EH (cell line): Measurements from ENCODE around the gene GASK1A.
"Not testable (repeated sequence)": the region's sequence is repeated elsewhere in the genome, so short reads cannot be mapped to it uniquely, and the experiment has no call there.

Experiments used
- DNase-seq: peaks from one replicate; pipeline ENCODE4 v3.0.0-alpha.2; 2015; ENCODE audit warnings: low read depth

The GASK1A gene

DNA sequence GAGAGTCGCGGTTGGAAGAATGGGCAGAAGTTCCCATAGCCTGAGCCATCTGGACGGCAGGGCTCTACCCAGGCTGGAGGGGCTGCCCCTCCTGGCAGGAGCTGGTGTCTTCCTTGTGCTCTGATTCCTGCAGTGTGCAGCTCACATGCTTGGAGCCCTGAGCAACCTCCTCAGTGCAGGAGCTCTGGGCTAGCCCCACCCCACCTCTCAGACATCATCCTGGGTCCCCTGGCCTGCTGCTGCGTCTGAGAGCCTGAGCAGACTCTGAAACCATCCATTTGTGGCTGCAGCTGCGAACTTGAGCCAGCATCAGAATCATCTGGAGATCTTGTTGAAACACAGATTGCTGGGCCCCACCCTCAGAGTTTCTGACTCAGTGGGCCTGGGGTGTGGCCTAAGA is 84.0 kb downstream of the GASK1A start:
- no peak for DNase-seq

DNA sequence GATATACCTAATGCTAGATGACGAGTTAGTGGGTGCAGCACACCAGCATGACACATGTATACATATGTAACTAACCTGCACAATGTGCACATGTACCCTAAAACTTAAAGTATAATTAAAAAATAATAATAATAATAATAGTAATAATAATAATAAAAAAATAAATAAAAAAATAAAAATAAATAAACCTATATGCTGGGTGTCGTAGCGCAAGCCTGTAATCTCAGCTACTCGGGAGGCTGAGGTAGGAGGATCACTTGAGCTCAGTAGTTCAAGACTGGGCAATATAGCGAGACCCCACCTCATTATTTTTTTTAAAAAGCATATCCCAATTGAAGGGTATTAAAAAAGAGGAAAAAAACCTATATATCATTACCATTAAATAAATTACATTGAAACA is 91.6 kb downstream of the GASK1A start:
- not testable (repeated sequence) for DNase-seq

DNA sequence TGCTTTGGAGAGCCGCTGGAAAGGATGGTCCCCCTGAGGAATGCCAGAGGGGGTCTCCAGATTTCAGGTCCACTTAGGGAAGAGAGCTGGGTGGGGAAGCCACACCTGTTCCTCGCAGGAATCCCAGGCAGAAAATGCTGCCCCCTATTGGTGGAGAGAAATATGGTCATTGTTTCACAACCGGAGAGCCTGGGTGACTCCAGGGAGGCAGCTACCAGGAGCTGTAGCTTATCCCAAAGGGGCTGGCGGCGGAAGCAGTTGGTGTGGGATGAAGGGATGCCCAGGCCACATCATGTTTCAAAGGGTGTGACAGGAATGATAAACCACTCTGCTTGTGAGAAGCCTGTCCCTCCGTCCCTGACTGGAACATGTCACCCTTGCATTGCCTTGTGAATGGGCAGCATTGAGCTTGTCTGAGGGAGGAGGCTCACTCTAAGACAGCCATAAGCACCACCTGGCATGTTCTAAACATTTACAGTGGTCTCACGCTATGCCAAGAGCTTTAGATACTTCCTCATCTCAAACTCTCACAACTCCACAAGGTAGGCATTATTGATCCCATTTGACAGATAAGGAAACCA is 92.3 kb downstream of the GASK1A start:
- no peak for DNase-seq

DNA sequence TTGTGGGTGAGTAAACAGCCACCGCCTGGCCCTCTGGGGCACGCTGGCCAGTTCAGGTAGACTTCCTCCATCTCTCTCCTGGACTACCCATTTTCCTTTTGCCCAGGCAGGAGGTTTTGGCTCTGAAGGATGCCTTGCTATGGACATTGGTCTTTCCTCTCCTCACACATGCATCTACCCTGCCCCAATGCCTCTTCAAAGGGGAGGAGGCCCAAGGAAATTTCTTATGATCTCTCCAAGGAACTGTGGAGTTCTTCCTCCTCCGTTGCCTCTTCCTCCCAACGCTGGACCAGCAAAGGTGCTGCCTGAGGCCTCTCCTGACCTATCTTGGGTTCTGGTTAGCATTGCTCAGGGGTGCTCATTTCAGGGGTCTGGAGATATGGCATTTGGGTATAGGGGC is 93.2 kb downstream of the GASK1A start:
- DNase-seq: no peak

DNA sequence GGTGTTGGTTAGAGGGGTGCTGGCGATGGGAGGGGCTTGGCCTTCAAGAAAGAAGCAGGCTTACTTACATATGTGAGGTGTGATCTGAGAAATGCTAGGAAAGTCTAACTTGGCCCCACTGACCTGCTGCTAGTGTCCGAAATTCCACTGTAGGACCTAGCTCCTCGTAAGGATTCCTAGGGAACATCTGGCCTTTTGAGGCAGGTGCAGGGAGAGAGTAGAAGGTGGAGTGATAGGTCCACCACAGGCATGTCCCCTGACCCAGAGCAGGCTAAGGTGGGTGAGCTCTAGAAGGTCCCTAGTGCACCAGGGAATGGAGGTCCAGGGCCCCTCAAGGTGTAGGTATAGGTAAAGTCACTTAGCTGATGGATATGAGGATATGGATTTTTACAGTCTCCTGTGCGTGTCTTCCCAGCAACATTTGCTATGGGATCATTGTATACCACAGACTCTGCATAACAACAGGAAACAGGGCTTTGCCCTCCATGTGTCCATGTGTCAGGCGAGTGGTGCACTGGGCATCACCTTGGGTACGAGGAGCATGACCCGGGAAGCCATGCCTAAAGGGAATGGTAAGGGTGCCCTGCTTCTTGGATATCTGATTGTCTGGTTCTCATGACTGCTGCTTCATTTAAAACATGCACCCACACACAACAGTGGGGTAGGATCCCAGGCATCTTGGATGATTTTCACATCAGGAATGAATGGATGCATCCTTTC is 94.2 kb downstream of the GASK1A start:
- no peak for DNase-seq

DNA sequence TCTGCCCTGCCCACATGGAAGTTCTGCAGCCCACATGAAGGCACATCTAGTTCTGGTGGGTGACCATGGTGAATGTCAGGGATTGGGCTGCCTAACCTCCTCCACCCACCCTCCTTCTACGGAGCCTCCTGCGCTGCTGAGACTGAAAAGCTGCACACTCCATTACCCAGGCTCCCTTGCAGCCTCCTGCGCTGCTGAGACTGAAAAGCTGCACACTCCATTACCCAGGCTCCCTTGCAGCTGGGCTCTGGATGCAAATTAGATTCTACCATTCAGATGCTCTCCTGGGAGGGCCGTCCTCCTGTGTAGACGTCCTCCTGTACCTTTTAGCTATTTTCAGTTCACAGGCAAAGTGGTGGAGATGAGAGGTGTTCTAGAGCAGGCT is 94.7 kb downstream of the GASK1A start:
- no peak for DNase-seq

DNA sequence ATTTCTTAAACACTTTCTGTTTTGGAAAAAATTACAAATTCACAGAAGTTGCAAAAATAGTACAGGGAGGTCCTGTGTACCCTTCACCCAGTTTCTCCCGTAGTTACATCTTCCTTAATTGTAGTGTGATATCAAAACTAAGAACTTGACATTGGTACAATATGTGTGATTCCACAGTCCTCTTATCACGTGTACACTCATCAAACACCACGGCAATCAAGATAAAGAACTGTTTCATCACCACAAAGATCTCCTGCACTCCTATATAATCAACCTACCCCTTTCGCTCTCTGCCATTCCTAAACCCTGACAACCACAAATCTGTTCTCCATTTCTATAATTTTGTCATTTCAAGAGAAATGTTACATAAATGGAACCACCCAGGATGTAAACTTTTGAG is 95.4 kb downstream of the GASK1A start:
- no peak for DNase-seq

DNA sequence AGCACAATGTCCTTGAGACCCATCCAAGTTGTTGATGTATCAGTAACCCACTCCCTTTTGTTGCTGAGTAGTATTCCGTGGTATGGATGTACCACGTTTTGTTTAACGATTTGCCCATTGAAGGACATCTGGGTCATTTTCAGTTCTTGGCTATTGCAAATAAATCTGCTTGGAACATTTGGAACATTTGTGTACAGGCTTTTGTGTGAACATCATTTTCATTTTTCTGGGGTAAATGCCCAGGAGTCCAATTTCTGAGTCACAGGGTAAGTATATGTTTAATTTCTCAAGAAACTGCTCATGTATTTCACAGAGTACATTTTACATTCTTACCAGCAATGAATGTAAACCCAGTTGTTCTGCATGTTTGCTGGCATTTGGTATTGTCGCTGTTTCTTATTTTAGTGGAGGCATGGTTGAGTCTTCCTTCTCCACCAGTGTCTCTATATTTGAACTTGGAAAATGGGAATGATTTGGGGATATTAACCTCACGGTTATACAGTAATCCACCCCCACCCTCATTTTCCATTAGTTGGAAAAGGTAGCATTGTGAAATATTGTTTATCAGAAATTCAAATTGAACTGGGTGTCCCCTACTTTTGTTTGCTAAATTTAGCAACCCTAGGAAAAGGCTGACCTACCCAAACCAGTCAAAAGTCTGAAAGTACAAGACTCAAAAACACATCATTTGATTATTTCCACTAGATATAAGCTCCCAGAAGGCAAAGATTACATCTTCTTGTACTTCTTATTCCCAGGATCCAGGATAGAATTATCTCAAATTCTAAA is 96.0 kb downstream of the GASK1A start:
- no peak for DNase-seq

DNA sequence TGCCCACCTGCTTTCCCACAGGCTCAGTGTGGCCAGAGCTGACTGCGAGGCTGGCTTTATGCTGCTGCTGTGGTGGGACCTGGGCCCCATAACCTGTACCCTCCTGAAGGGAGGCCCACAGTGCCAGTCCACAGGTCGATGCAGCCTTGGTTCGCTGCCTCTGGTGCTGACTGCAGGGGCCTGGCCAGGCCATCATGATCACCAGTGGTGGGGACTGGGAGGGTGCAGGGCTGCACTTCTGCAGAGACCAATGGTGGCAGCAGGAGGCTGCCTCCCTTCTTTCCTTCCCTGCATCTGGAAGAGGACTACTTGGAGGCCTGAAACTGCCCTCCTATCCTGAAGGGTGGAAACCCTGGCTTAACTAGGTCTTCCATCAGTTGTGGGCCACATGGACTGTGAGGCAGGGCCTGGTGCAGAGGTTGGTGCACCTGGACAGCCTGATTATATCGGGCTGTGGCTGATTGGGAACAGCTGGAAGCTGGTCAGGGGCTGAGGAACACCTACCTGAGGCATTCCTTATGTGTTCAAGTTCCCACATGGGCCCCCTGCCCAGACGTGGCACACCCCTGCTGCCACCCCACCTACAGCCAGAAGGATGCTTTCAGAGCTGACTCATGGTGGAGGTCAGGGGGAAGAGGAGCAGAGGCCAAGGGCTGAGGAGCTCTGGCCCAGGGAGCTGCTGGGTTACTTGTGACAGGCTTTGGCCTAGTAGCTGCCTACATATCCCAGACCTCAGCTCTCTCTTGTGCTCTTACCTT is 97.0 kb downstream of the GASK1A start:
- no peak for DNase-seq

DNA sequence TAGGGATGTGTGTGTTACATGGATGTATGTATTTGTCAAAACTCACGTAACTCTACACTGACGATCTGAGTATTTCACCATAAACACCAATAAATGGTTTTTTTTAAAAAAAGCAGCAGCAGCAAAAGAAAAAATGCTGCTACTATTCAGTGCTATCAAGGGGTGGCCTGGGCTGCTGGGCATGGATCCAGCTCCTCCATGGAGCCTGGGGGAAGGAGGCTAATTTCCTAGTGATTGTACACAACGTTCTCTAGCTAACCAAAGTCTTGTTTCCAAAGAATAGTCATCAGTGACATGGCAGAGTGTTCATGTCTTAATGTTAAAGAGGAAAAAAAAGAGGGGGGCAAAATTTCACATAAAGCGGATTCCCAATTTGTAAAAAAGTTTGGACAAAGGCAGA is 97.7 kb downstream of the GASK1A start:
- DNase-seq: peak; percentile 22

DNA sequence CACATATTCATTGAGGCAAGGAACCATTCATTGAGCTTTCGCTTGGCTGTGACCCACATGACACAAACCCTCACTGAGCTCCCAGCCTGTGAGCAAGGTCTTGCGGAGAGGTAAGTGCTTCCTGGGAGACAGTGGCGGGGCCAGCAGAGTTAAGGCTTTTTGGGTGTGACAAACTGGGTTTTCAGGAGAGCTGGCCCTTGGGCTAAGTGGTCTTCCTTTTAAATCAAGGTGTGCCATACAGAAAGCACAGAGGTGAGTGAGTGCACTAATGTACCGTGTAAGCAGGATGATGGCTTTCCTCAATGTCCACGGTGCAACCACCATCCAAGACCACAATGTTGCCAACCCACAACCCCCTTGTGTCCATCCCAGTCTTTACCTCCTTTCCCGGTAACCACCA is 98.2 kb downstream of the GASK1A start:
- DNase-seq: no peak

DNA sequence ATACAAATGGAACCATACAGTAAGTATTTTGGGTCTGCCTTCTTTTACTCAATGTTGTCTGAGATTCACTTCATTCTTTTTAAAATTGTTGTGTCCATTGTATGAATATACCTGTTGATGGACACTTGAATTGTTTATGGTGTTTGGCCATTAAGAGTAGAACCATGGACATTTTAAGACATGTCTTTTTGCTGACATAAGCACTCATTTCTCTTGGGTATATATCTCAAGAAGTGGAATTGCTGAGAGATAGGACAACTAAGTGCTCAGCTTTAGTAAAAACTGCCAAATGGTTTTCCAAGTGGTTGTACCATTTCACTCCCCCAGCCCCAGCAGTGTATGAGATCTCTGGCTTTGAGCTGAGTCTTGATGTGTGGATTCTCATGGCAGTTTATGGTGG is 98.6 kb downstream of the GASK1A start:
- no peak for DNase-seq

DNA sequence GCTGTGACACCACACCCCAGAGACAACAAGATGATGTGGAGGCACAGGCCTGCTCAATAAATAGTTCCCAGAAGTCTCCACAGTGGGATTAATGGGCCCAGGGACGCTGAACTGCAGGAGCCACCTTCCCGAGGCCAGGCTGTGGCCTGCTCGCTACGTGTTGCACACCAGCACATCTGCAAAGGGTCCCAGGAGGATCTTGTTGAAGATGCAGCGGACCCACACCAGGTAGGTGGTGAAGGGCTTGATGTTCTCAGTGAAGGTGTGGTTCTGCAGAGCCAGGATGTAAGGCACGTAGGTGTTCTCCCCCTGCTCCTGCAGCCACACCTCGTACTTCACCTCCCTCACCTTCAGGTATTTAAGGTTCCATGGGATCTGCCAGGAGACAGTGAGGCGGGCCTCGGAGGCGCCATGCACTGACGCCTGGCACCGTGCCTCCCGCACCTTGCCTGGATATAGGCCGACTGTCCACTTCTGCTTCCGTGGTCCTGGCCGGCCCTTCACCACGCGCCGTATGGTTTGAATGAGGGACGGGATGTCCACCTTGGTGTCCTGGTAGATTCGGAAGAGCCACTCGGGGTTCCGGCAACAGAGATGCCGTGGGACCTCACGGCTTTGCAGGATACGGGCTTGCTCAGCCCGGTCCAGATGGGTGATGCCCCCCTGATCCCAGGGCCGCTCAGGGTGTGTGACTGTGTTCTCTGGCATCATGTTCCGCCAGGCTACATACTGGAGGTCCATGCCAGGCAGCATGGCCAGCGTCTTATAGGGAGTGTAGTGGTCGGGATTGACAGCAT is 100.6 kb downstream of the GASK1A start:
- no peak for DNase-seq

DNA sequence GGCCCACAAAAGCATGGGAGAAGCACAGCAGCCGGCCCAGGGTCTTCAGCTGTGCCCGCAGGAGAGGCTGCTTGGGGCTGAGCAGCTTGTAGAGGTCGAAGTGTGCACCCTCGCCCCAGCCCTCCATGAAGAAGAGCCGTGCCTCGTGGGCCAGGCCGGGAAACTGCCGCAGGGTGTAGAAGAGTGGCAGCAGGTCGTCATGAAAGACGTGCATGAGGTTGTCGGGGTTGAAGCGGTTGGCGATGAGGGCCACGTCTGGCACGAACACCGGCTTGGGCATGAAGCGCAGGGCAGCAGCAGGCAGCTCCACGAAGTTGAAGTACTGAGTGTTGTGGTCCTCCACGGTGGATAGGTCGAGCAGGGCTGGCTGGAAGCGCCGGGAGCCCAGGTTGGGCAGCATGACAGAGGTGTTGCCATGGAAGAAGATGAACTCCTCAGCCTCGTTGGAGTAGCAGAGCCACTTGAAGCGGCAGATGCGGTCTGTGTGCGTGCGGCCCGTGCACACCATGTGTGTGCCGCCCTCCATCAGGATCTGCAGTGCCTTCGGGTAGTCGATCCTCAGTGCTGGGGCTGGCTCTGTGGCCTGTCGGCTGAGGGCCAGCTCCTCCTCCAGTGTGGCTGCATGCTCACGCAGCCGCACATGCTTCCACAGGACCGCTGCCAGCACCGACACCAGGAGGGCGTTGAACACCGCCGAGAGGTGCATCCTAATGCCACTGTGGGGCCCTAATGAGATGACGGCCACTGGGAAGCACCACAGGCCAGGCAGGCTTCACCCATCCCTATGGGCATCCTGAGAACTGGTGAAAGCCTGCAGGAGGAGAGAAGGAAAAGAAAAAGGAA is 101.8 kb downstream of the GASK1A start:
- DNase-seq: no peak

DNA sequence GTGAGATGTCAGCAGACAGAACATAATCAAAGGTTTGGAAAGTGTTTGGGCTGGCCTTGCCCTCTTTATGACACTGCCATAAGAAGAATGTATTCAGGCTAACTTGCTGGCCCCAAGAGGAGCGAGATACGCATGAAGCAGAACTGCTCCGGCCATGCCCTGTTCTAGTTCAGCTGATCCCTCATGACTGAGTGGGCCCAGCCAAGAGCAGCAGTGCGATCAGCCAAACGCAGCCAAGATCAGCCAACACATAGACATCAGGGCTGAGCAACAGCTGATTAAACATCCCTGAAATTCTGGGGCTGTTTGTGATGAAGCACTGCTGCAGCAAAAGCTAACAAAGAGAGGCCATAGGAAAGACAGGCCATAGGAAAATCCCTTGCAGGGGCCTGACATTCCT is 102.7 kb downstream of the GASK1A start:
- DNase-seq: no peak

DNA sequence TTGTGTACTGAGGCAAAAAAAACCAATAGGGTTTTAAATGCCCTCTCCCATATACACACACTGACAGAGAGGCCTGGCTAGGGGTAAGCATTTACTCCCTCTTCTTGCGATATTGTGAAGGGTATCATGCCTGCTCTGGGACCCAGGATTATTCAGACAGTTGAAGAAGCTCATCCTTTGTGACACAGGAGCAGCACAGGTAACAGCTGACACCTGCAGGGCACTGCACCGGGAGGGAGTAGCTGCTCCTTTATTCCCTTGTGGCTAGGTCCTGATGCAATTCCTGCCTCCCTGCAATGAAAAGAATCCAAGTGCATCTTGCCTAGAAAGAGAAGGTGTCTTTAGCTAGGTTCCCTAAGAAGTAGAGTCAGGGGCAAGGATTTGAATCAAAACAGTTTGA is 103.3 kb downstream of the GASK1A start:
- DNase-seq: no peak

DNA sequence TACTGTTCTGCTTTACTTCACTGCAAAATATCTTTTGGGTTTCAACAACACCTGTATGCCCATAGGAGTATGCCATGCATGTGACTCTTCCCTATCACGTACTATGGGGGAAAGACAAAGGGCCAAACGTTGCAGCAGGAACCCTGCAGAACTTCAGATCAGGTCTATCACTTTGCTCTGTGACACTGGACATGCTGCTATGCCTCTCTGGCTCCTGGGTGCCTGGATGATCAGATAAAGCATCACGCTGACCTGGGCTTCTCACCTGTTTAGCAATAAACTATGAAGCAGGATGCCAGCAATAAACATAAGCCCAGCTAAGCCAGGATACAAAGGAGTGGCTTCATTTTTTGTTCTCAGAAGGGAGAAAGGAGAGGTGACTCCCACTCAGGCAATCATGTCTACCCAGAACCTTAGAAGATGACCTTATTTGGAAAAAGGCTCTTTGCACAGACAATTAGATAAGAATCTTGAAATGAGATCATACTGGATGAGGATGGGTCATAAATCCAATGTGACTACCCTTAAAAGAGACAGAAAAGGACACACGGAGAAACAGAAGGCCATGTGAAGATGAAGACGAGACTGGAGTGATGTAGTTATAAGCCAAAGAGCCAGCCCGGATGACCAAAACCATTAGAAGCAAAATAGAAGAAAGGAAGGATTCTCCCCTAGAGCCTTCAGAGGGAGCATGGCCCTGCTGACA is 107.5 kb downstream of the GASK1A start:
- DNase-seq: peak; percentile 82

DNA sequence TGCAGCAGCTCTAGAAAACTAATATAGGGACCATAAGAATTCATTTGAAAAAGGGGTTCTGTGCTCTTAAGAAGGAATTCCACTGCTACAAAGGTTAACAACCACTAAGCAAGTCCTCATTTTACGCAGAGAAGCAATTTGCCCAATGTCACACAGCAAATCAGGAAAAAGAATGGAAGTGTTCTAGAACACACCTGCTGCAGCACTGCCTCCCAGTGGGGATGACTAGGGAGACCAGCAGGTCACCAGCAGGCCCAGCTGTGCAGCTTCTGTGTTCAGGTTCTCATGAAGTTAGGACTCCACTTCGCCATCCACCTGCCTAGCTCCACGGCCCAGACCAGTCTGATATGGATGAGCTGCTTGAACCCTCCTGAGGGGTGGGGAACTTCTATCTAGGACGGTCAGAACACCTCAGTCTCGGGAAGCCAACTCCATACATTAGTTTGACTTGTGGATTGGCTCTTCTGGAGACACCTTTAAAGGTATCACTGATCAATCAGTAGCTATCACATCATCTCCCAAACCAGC is 108.2 kb downstream of the GASK1A start:
- DNase-seq: no peak

DNA sequence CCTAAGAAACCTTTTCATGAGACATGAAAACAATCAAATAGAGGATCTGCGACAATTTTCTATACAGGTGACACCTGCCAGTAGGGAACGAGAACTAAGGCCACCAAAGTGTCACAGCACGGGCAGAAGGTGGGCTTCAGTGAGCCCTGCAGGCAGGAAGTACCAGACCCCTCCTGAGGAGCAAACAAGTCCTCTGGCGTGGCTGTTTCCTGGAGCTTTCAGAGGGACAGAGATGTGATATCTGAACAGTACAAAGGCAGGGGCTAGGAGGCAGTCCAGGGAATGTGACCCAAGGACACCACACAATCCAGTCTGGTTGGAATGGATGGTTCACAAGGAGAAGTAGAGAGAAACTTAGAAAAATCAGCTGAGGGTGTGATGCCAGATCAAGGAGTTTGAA is 110.0 kb downstream of the GASK1A start:
- DNase-seq: no peak

DNA sequence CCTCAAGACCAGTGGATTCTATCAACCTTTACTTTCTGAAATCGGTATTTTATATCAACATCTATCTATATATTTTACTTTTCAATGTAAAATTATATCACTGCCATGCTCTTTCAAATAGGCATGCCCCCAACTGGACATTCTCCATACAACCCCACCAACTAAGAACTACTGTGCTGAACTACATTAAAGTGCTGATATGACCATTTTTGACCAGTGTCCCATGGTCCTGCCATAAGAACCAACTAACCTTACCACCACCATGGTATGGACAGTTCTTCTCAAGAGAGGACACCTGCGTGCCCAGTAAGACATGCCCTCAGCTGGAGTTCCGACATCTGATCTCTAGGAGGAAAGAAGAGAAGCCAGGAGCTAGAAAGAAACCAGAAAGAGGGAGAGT is 111.1 kb downstream of the GASK1A start:
- no peak for DNase-seq
